Psoas muscle (tissue), 8 donors: ENCODE measurements around the gene CLMN. TPM values are rescaled to one million over a fixed set of nuclear protein-coding genes. Genes with fewer than 3 reads are reported as not detected.

Source experiments
- ATAC-seq, 4 donors: fragments of 200-7000 bp; cut with Tn5 transposase; one replicate each; pipeline ENCODE4 v1.9.1; 2020; ENCODE audit warnings: moderate library complexity in 3 of 4, mild to moderate bottlenecking in 2 of 4
- DNase-seq, 2 donors: peaks; one replicate each; pipeline ENCODE4 v3.0.0-alpha.2; 2020
- H3K27ac ChIP-seq: fragments of 200-600 bp; one replicate; pipeline ENCODE4 v1.8.0; 2022
- H3K27me3 ChIP-seq, 3 donors: fragments of 200-600 bp in 1 of 3; one replicate each; pipeline versions ENCODE4 v1.6.1 to v1.8.0; 2013 to 2022; ENCODE audit warnings: low read length in 2 of 3, mild to moderate bottlenecking in 2 of 3, moderate library complexity in 1 of 3; ENCODE audit not compliant: insufficient read depth in 3 of 3
- H3K36me3 ChIP-seq, 2 donors: fragments of 200-600 bp in 1 of 2; one replicate each; pipeline versions ENCODE4 v1.6.1 to v1.8.0; 2013 to 2022; ENCODE audit warnings: low read depth in 1 of 2, mild to moderate bottlenecking in 1 of 2, moderate library complexity in 1 of 2; ENCODE audit not compliant: insufficient read depth in 1 of 2
- H3K4me1 ChIP-seq: fragments of 200-600 bp; one replicate; pipeline ENCODE4 v1.8.0; 2022
- H3K4me3 ChIP-seq: fragments of 200-600 bp; one replicate; pipeline ENCODE4 v1.8.0; 2022; ENCODE audit warnings: mild to moderate bottlenecking
- H3K9me3 ChIP-seq: fragments of 200-600 bp; one replicate; pipeline ENCODE4 v1.8.0; 2022
- CTCF ChIP-seq: fragments of 200-600 bp; IDR thresholded peaks from one replicate; pipeline ENCODE4 v1.8.0; 2022; ENCODE audit warnings: antibody characterized with exemption
- WGBS, 3 donors: extraction: QIAGEN DNeasy Blood & Tissue Kit; methylation state at CpG; one replicate each; pipeline versions ENCODE4 v1.1.6 to v1.1.7; 2013; 5-methylcytosine and 5-hydroxymethylcytosine counted together
- intact Hi-C, 2 donors: fragments of 100-400 bp; cut with DNase I; formaldehyde crosslinking; loops; one replicate each; pipeline versions ENCODE4 v1.11.0 to v1.14.2; 2022
- polyA plus RNA-seq, 3 donors: library from polyadenylated mRNA; stranded (reverse); fragments of 200-250 nt; gene quantifications; one replicate each; pipeline ENCODE4 v1.2.3, GENCODE V29; 2013
- total RNA-seq, 4 donors: library from RNA; stranded (reverse); fragmentation: NEBNext Ultra II Directional in 2 of 4; extraction: Animal tissue kit (Norgen Biotek cat#: 25700) in 2 of 4; gene quantifications; one replicate each; pipeline versions ENCODE4 v1.2.1 to v1.2.4, GENCODE V29; 2021 to 2023
- donor health status: healthy with polysubstance abuse.
- donor health status: DM: no; HTN: no; CAD: no; lungs with moderate emphysema.
- donor health status: Bipolar disorder and iron deficiency.
- donor health status: healthy.
- donor health status: DM: yes; HTN: yes; CAD: no.
- donor health status: DM: no; HTN: no; CAD: no.
- donor health status: DM: no; HTN: no; CAD: no.
- donor health status: DM: yes; HTN: yes; CAD: no.

Gene CLMN
- total and polyA plus RNA-seq, 7 donors: 1.7 to 9.6 (median 3.9) TPM

- Histone ChIP-seq H3K27me3 (no peaks in the 10 kb centered on the region), H3K4me3 (no peak overlapping the region), H3K4me1 (peaks cover 48% of the 10 kb centered on the region), H3K36me3 (no peaks in the 10 kb centered on the region), H3K9me3 (peaks cover 9% of the 10 kb centered on the region), H3K27ac (no peak overlapping the region)
- intact Hi-C loops: no loop called here
- ATAC-seq (no peak), DNase-seq (no peak)
- no peak for TF ChIP-seq CTCF
- WGBS, 3 donors: 70 to 97% (median 92%) methylated on average over 2 of the region's 2 CpGs
These were observed 174.9 kb downstream of the CLMN start for GRCh38 chr14:95144849-95145248.

- Histone ChIP-seq H3K36me3 (no peaks in the 10 kb centered on the region), H3K4me1 (peaks cover 50% of the 10 kb centered on the region), H3K4me3 (peak overlapping the region; percentile 26), H3K27ac (peak overlapping the region; percentile 43), H3K9me3 (peaks cover 9% of the 10 kb centered on the region), H3K27me3 (no peaks in the 10 kb centered on the region)
- ATAC-seq: no peak
- intact Hi-C loops: no loop called here
- 72 to 79% (median 76%) methylated on average over 4 of the region's 4 CpGs for WGBS, 3 donors
- DNase-seq: no peak
- TF ChIP-seq CTCF: no peak
These were observed 175.7 kb downstream of the CLMN start for GRCh38 chr14:95143808-95144620.

- 89 to 97% (median 96%) methylated on average over 2 of the region's 2 CpGs for WGBS, 3 donors
- intact Hi-C loops: no loop called here
- H3K27me3 ChIP-seq: no peaks in the 10 kb centered on the region
- no peaks in the 10 kb centered on the region for H3K36me3 ChIP-seq
- no peak overlapping the region for H3K27ac ChIP-seq
- no peak overlapping the region for H3K4me3 ChIP-seq
- peaks cover 9% of the 10 kb centered on the region for H3K9me3 ChIP-seq
- no peak for DNase-seq
- no peak for ATAC-seq
- TF ChIP-seq CTCF: no peak
- peaks cover 54% of the 10 kb centered on the region for H3K4me1 ChIP-seq
These were observed 177.5 kb downstream of the CLMN start for GRCh38 chr14:95142208-95142607.

GRCh38 chr14:95141684-95142083 lies 178.0 kb downstream of the CLMN start:
- intact Hi-C loops: no loop called here
- H3K4me3 ChIP-seq: no peak overlapping the region
- 33 to 48% (median 38%) methylated on average over 1 of the region's 1 CpG for WGBS, 3 donors
- no peak for ATAC-seq
- no peaks in the 10 kb centered on the region for H3K36me3 ChIP-seq
- H3K9me3 ChIP-seq: peaks cover 9% of the 10 kb centered on the region
- no peak for DNase-seq
- H3K4me1 ChIP-seq: peaks cover 54% of the 10 kb centered on the region
- no peaks in the 10 kb centered on the region for H3K27me3 ChIP-seq
- no peak overlapping the region for H3K27ac ChIP-seq
- no peak for TF ChIP-seq CTCF
